Activated naive CD8-positive, alpha-beta T cell treated with anti-CD3 and anti-CD28 coated beads for 36 hours (primary cell): ENCODE data around the gene SLC6A9. TPM values are rescaled to one million over a fixed set of nuclear protein-coding genes. Genes with fewer than 3 reads are reported as not detected.
A peak's percentile ranks its signal among the peaks of the same experiment; 100 is the strongest.

ENCODE experiments used
- DNase-seq: peaks from one replicate; pipeline ENCODE4 v3.0.0; 2021
- H3K27ac Mint-ChIP-seq: one replicate; pipeline ENCODE4 v1.8.0; 2022; ENCODE audit warnings: mild to moderate bottlenecking, moderate library complexity, mixed read lengths
- H3K27me3 Mint-ChIP-seq: one replicate; pipeline ENCODE4 v1.8.0; 2022; ENCODE audit warnings: mild to moderate bottlenecking, mixed read lengths
- H3K36me3 Mint-ChIP-seq: one replicate; pipeline ENCODE4 v1.8.0; 2021; ENCODE audit warnings: mild to moderate bottlenecking, mixed read lengths
- H3K4me1 Mint-ChIP-seq: one replicate; pipeline ENCODE4 v1.8.0; 2021; ENCODE audit warnings: mixed read lengths
- H3K4me3 Mint-ChIP-seq: one replicate; pipeline ENCODE4 v1.8.0; 2022; ENCODE audit warnings: mild to moderate bottlenecking, moderate library complexity, mixed read lengths
- H3K9me3 Mint-ChIP-seq: one replicate; pipeline ENCODE4 v1.8.0; 2022; ENCODE audit warnings: mixed read lengths
- total RNA-seq, 2 experiments: library from RNA; stranded (reverse); gene quantifications; one replicate each; pipeline ENCODE4 v1.2.3, GENCODE V29; 2021

Gene SLC6A9
- total RNA-seq, 2 experiments from 2014 or later = 13.5 to 14.8 TPM

DNA sequence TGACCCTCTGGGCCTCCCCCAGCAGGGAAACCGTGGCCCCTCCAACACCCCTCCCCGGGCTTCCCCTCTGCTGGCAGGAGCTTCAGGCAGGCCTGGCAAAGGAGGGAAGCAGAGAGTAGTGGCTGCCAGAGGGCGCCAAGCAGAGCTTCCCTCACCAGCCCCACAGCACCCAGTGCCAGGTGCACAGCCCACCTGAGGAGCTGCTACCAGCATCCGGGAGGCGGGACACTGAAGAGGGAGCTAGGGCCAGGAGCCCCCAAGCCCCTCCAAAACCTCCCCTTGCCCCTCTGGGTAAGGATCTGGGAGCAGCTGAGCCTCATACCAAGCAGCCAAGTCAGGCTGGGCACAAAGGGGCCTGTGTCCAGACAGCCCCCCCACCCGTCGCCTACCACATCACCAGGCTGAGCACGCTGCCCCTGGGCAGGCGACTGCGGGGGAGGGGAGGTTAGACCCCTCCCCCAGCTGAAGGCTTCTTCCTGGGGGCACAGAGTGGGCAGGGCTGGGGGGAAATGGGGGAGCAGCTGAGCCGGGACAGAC is 20.3 kb downstream of the SLC6A9 start:
- Mint-ChIP-seq H3K27ac (no peak overlapping the region), H3K36me3 (peaks cover 5% of the 10 kb centered on the region), H3K4me3 (no peak overlapping the region), H3K4me1 (peaks cover 18% of the 10 kb centered on the region), H3K27me3 (no peaks in the 10 kb centered on the region), H3K9me3 (no peaks in the 10 kb centered on the region)
- no peak for DNase-seq

DNA sequence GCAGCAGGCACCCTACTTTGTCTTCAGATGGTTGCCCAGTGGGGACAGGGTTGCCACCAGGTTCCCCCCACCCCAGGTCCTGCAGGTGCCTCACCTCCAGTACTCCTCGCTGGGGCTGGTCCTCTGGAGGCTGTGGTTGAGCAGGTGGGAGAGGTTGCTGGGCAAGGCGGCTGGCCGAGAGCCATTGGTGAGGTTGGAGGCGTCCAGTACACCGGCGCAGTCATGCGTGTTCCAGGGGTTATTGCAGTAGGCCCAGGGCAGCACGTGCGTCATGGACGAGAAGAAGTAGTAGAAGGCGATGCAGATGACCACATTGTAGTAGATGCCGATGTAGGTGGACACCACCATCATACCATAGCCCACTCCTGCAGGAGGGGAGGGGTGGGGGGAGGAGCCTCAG is 23.0 kb downstream of the SLC6A9 start:
- no peak overlapping the region for H3K27ac Mint-ChIP-seq
- H3K4me3 Mint-ChIP-seq = no peak overlapping the region
- H3K9me3 Mint-ChIP-seq = no peaks in the 10 kb centered on the region

DNA sequence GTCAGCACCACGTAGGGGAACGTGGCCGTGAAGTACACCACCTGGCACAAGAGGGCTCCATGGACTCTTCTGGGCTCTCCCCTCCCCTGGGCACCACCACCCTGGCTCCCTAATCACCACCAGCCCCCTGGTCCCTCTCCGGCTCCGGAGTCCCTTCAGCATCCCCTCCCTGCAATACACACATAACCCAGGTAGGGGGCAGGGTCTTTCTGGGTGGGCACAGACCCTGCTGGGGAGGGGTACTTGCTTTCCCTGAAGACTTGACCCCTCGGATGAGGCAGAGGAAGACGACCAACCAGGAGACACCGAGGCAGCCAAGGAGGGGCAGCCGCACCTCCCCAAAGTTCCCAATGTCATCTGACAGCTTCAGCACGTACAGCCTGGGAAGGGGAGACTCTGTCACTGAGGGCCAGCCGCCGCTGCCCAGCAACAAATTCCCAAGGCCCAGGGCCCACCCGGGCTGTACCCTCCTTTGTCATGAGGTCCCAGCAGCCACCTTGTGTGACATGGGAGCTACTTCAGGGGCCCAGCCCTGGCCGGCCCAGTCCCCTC is 28.6 kb downstream of the SLC6A9 start:
- Mint-ChIP-seq H3K27me3 (no peaks in the 10 kb centered on the region), H3K9me3 (no peaks in the 10 kb centered on the region), H3K4me3 (no peak overlapping the region), H3K4me1 (peaks cover 4% of the 10 kb centered on the region), H3K36me3 (peaks cover 17% of the 10 kb centered on the region), H3K27ac (no peak overlapping the region)
- DNase-seq = no peak

More for the DNA sequence above, 23.0 kb downstream of the SLC6A9 start:
- Mint-ChIP-seq H3K36me3 (peaks cover 5% of the 10 kb centered on the region), H3K27me3 (no peaks in the 10 kb centered on the region), H3K4me1 (peaks cover 9% of the 10 kb centered on the region)
- DNase-seq = no peak

DNA sequence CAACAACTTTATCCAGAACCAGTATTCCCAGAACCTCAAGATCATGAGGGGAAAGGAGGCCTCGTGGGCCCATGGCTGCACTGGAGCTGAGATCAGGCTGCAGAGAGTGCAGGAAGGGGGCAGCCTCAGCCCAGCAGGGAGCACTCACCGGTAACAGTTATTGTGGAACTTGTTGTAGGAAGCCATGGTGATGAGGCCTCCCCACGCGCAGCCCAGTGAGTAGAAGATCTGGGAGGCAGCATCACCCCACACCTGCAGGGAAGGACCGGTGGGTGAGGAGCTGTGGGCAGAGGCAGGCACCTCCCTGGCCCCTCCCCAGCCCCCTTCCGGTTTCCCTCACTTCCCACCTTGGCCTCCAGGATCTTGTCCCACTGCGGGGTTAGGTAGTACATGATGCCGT is 29.1 kb downstream of the SLC6A9 start:
- Mint-ChIP-seq H3K4me1 (peaks cover 4% of the 10 kb centered on the region), H3K27ac (no peak overlapping the region), H3K36me3 (peaks cover 15% of the 10 kb centered on the region), H3K9me3 (no peaks in the 10 kb centered on the region), H3K4me3 (no peak overlapping the region), H3K27me3 (no peaks in the 10 kb centered on the region)
- DNase-seq = no peak

DNA sequence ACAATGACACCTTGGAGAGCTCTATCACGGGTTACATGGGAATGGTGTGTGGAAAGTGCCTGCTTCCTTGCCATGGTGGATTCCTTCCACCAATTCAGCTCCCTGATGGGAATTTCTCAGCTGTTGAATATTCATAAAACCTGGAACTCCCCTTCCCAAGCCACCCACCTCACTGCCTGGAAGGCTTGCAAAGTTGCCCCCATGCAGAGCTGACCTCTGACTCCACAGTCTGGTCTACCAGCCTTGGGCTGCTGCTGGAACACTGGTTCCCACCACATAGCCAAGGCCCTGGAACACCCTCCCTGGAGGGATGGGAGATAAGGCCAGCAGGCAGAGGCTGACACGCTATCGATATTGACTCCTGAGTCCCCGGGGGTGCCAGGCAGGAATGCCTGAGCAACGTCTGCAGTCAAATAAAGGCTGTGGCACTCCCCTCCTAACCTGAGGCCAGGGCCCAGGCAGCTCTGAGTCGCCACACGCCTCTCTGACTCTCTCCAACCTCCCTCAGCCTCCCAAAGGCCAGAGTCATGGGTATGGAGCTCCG is 31.1 kb downstream of the SLC6A9 start:
- no peaks in the 10 kb centered on the region for H3K27me3 Mint-ChIP-seq
- no peak overlapping the region for H3K27ac Mint-ChIP-seq
- H3K36me3 Mint-ChIP-seq = peaks cover 13% of the 10 kb centered on the region
- no peak overlapping the region for H3K4me3 Mint-ChIP-seq
- DNase-seq = no peak
- H3K4me1 Mint-ChIP-seq = peaks cover 1% of the 10 kb centered on the region
- no peaks in the 10 kb centered on the region for H3K9me3 Mint-ChIP-seq

DNA sequence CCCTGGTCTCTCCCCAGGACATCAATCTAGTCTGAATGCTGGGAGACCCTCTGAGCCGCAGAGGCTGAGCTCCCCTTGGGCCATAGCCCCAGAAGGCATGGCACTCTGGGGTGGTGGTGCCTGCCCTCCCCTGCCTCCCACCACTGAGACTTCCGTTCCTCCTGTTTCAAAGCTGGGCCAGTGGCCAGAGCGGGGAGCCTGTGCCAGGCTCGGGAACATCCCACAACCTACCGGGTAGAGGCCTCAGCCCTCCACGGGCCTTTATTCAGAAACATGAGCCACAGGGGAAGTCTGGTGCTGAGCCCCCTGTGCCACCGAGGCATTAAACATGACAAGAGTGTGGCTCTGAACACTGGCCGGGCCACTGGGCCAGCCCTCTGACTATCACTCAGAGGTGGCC is 31.8 kb downstream of the SLC6A9 start:
- H3K4me1 Mint-ChIP-seq = peaks cover 1% of the 10 kb centered on the region
- no peaks in the 10 kb centered on the region for H3K27me3 Mint-ChIP-seq
- H3K27ac Mint-ChIP-seq = no peak overlapping the region
- H3K9me3 Mint-ChIP-seq = no peaks in the 10 kb centered on the region
- no peak for DNase-seq
- peaks cover 13% of the 10 kb centered on the region for H3K36me3 Mint-ChIP-seq
- no peak overlapping the region for H3K4me3 Mint-ChIP-seq

DNA sequence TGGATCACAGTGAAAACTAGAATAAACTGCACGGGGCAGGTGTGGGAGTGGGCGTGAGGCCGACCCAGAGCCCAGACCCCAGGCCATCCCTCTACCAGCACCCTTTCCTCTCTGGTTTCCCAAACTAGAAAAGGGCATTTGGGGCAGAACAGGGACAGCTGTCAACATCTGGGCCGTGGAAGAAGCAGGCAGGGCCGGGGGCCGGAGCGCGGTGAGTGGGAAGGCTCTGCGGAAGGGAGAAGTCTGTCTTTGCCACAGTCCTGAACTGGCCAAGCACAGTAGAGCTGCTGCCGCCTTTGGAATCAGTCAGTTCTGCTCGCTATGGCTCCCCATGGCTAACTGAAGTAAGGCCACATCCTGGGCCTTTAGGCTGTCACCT is 33.3 kb downstream of the SLC6A9 start:
- Mint-ChIP-seq H3K9me3 (no peaks in the 10 kb centered on the region), H3K27me3 (no peaks in the 10 kb centered on the region), H3K4me1 (peaks cover 1% of the 10 kb centered on the region), H3K36me3 (peaks cover 13% of the 10 kb centered on the region), H3K4me3 (no peak overlapping the region), H3K27ac (no peak overlapping the region)
- no peak for DNase-seq

DNA sequence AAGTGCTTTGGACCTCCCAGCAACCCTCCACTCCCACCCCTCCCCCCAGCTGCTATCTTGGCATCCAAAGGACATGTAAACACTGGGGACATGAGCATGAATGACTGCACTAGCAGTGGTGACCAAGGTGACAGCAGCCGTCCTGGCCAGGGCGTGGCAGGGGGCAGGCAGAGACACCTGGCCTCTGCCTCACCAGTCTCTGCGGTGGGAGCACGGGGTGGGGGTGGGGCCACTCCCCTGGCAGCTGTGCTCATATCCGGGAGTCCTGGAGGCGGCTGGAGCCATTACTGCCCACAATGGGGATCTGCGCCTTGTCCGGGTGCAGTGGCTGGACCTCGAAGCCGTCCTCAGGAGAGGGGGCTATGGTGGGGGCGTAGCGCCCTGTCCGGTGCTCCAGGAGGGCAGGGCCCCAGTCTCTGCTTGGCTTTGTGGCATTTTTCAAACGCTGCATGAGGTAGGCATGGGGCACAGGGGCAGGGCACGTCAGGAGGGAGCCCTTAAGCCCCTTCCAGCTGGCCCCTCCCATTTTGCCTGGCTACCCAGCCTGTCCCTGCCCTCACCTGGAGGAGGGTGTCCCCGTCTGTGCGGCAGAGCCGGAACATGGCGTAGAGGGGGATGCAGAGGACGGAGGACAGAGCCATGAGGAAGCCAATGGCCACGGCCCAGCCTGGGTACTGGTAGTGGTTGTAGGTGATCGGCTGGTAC is 33.8 kb downstream of the SLC6A9 start:
- Mint-ChIP-seq H3K9me3 (no peaks in the 10 kb centered on the region), H3K27me3 (no peaks in the 10 kb centered on the region), H3K4me3 (no peak overlapping the region), H3K27ac (no peak overlapping the region), H3K36me3 (peaks cover 13% of the 10 kb centered on the region), H3K4me1 (peaks cover 1% of the 10 kb centered on the region)
- DNase-seq = no peak

DNA sequence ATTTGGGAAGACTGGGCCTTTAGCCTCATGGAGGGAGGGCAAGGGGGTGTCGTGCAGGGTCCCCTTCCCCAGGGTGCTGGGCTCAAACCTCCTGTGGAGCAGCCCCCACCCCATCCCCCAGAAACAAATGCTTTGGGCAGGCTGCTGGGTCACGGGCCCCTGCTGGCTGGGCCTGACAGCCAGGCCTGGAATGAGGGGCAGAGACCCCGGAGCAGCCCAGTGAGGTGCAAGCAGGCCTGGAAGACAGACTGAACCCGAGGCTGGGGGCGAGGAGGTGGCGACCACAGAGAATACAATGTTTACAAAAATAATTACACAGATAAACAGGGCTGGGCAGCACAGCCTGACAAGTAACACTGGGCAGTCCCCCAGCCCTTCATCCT is 34.5 kb downstream of the SLC6A9 start:
- Mint-ChIP-seq H3K9me3 (no peaks in the 10 kb centered on the region), H3K4me1 (peaks cover 7% of the 10 kb centered on the region)
- DNase-seq = no peak

DNA sequence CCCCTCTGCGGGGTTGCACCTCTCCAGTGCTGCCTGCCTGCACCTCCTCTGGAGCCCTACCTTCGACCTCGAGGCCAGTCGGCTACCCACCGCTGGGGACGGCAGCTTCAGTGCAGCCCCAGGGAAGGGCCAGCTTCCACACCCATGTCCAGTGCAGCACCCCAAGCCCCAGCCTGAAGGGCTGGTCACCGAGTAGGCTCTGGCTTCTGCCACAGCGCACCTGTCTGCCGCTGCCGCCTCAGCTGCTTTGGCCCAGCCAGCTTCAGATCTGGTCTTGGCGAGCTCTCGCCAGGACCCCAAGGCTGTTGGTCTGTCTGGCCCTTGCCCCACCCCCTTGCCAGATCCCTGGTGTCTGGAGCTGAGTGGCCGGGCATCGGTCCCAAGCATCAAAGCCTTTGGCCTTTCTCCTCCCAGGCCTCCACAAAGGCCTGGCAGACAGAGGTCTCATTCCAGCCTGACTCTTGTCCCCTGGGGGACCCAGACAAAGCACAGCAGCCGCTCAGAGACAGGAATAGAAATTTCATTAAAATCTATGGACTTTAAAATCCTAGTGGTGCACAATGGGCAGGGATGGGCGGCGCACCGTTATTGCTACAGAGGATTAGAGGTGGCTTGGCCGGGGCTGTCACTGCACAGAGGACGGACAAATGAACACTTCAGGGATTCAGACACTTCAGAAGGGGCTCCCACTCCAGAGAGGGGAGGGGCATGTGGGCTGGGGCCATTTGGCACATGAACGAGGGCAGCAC is 35.1 kb downstream of the SLC6A9 start:
- Mint-ChIP-seq H3K4me1 (peaks cover 11% of the 10 kb centered on the region), H3K36me3 (peaks cover 3% of the 10 kb centered on the region), H3K27ac (no peak overlapping the region), H3K27me3 (no peaks in the 10 kb centered on the region), H3K4me3 (no peak overlapping the region), H3K9me3 (no peaks in the 10 kb centered on the region)
- DNase-seq = no peak

More for the DNA sequence above, 34.5 kb downstream of the SLC6A9 start:
- no peak overlapping the region for H3K27ac Mint-ChIP-seq
- peaks cover 6% of the 10 kb centered on the region for H3K36me3 Mint-ChIP-seq
- H3K4me3 Mint-ChIP-seq = no peak overlapping the region
- no peaks in the 10 kb centered on the region for H3K27me3 Mint-ChIP-seq

DNA sequence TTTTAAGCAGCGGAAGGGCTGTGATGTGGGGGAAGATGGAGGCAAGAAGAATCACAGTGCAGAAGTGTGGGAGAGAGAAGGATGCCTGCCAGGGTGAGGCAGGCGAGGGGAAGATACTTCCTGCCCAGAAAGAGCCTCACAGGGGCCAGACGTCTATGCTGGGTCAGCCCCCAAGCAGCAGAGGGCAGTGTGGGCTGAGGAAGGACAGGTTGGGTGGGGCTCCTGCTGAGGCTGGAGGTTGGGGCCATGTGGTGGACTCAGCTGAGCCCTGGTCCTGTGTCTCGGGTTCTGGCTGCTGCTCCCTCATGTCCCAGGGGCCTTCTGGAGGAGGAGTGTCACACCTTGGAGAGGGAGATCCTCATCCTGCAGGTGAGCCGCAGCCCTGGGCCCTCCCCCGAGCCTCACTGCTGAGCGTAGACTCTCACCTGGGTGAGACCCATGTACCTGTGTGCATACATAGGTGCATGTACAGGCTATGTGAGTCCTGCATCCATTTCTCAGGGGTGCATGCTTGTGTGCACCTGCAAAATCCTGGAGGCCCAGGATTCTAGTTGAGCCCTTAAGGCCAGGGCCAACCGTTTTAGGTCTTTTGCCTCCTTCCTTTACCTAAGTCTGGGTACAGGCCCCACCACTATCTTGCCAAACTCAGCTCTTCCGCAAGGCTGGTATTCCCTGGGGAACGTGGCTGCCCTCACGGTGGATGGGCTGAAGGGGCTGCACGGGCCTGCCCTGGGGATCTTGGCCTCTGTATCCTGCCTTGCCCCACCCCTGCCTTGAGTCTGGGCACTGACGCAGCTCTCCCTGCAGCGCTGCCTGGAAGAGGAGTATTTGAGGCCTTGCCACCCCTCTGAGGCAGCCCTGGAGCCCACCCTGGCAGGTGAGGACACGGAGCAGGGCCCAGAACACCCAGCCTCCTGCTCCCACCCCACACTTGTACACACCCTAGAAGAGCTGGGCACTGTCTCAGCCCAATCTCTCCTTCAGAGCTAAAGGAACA is 36.2 kb downstream of the SLC6A9 start:
- Mint-ChIP-seq H3K27ac (no peak overlapping the region), H3K4me3 (no peak overlapping the region), H3K4me1 (peaks cover 14% of the 10 kb centered on the region), H3K27me3 (no peaks in the 10 kb centered on the region), H3K9me3 (no peaks in the 10 kb centered on the region), H3K36me3 (no peaks in the 10 kb centered on the region)
- DNase-seq = peak; percentile 22

DNA sequence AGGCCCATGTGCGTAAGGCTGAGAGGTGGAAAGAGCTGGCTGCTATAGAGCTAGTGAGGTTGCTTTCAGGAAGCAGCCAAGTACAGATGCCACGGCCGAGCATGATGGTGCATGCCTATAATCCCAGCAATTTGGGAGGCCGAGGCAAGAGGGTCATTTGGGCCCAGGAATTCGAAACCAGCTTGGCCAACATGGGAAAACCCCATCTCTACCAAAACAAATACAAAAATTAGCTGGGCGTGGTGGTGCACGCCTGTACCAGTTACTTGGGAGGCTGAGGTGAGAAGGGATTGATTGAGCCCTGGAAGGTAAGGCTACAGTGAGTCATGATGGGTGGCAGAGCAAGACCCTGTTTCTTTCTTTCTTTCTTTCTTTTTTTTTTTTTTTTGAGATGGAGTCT is 37.2 kb downstream of the SLC6A9 start:
- H3K36me3 Mint-ChIP-seq = no peaks in the 10 kb centered on the region
- no peaks in the 10 kb centered on the region for H3K27me3 Mint-ChIP-seq
- no peaks in the 10 kb centered on the region for H3K9me3 Mint-ChIP-seq
- H3K4me1 Mint-ChIP-seq = peaks cover 13% of the 10 kb centered on the region
- no peak for DNase-seq
- no peak overlapping the region for H3K27ac Mint-ChIP-seq
- H3K4me3 Mint-ChIP-seq = no peak overlapping the region

DNA sequence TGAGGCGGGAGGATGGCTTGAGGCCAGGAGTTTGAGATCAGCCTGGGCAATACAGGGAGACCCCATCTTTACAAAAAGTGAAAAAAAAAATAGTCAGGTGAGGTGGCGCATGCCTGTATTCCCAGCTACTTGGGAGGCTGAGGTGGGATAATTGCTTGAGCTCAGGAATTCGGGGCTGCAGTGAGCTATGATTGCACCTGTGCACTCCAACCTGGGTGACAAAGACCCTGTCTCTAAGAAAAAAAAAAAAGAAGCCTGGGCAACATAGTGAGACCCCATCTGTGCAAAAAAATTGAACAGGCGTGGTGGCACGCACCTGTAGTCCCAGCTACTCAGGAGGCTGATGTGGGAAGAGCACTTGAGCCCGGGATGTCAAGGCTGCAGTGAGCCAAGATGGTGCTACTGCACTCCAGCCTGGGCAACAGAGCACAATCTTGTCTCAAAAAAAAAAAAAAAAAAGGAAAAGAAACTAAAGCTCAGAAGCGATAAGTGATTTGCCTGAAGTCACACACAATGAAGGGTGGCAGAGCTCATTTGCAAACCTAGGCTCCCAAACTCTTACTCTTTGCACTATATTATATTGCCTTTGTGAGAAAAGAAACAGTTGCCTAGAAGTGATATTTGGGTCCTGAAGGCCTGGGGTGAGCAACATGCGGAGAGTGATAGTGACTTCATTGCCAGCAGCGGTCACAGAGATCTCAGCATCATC is 37.9 kb downstream of the SLC6A9 start:
- Mint-ChIP-seq H3K4me3 (no peak overlapping the region), H3K27ac (no peak overlapping the region), H3K9me3 (no peaks in the 10 kb centered on the region), H3K4me1 (peaks cover 13% of the 10 kb centered on the region), H3K36me3 (no peaks in the 10 kb centered on the region), H3K27me3 (no peaks in the 10 kb centered on the region)
- DNase-seq = no peak
